ENCODE data around the gene MLYCD.

GRCh38 chr16:83969771-83970429 lies 71.0 kb downstream of the MLYCD start:
- TF ChIP-seq CTCF (IDR thresholded peaks at IDR 0.05) (no peak), POLR2A (IDR thresholded peaks at IDR 0.05) (no peak)

All from uterus (tissue), 2 donors.